Measurements from ENCODE around the gene SEPTIN1. TPM values are rescaled to one million over a fixed set of nuclear protein-coding genes. Genes with fewer than 3 reads are reported as not detected.

SEPTIN1 gene
- total and polyA plus RNA-seq, 2 of the 13 experiments (the other 11 are each of a cell fraction or from before 2014, with no cell fraction given): 0.18 to 0.67 TPM

GRCh38 chr16:30429678-30430427 lies 47.5 kb upstream of the SEPTIN1 start, which contains the start of gene DCTPP1 (continued):
- TF ChIP-seq, protein P1, sequence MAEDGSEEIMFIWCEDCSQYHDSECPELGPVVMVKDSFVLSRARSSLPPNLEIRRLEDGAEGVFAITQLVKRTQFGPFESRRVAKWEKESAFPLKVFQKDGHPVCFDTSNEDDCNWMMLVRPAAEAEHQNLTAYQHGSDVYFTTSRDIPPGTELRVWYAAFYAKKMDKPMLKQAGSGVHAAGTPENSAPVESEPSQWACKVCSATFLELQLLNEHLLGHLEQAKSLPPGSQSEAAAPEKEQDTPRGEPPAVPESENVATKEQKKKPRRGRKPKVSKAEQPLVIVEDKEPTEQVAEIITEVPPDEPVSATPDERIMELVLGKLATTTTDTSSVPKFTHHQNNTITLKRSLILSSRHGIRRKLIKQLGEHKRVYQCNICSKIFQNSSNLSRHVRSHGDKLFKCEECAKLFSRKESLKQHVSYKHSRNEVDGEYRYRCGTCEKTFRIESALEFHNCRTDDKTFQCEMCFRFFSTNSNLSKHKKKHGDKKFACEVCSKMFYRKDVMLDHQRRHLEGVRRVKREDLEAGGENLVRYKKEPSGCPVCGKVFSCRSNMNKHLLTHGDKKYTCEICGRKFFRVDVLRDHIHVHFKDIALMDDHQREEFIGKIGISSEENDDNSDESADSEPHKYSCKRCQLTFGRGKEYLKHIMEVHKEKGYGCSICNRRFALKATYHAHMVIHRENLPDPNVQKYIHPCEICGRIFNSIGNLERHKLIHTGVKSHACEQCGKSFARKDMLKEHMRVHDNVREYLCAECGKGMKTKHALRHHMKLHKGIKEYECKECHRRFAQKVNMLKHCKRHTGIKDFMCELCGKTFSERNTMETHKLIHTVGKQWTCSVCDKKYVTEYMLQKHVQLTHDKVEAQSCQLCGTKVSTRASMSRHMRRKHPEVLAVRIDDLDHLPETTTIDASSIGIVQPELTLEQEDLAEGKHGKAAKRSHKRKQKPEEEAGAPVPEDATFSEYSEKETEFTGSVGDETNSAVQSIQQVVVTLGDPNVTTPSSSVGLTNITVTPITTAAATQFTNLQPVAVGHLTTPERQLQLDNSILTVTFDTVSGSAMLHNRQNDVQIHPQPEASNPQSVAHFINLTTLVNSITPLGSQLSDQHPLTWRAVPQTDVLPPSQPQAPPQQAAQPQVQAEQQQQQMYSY (CRISPR knock-in tag; IDR thresholded peaks at IDR 0.05): no peak
- TF ChIP-seq TSC22D2 (CRISPR knock-in tag; IDR thresholded peaks at IDR 0.05; ENCODE audit: borderline replicate concordance) (no peak), ZNF652 (CRISPR knock-in tag; IDR thresholded peaks at IDR 0.05; ENCODE audit: borderline replicate concordance, low read depth) (no peak; the same call in 1 of the 2 replicates), ZNF724P (CRISPR knock-in tag; IDR thresholded peaks at IDR 0.05; ENCODE audit: borderline replicate concordance) (peak; percentile 84), TMF1 (CRISPR knock-in tag; IDR thresholded peaks at IDR 0.05; ENCODE audit: low read depth) (peak; percentile 95), ZNF850 (CRISPR knock-in tag; conservative IDR thresholded peaks at IDR 0.05) (no peak), SIN3A (IDR thresholded peaks at IDR 0.05; ENCODE audit: borderline replicate concordance, low read depth, low read length) (peak; percentile 79; the same call in 1 of the 2 replicates), ETV6 (CRISPR knock-in tag; conservative IDR thresholded peaks at IDR 0.05) (peak; percentile 51; the same call in 1 of the 2 replicates), ZNF891 (CRISPR knock-in tag; IDR thresholded peaks at IDR 0.05) (peak; percentile 57; the same call in 1 of the 2 replicates), RELA (CRISPR knock-in tag; IDR thresholded peaks at IDR 0.05) (peak; percentile 50; the same call in 1 of the 2 replicates), ZNF12 (CRISPR knock-in tag; IDR thresholded peaks at IDR 0.05) (no peak), CBX1 (IDR thresholded peaks at IDR 0.05; ENCODE audit: low read depth) (peak; percentile 63)
- TF ChIP-seq, protein P2, sequence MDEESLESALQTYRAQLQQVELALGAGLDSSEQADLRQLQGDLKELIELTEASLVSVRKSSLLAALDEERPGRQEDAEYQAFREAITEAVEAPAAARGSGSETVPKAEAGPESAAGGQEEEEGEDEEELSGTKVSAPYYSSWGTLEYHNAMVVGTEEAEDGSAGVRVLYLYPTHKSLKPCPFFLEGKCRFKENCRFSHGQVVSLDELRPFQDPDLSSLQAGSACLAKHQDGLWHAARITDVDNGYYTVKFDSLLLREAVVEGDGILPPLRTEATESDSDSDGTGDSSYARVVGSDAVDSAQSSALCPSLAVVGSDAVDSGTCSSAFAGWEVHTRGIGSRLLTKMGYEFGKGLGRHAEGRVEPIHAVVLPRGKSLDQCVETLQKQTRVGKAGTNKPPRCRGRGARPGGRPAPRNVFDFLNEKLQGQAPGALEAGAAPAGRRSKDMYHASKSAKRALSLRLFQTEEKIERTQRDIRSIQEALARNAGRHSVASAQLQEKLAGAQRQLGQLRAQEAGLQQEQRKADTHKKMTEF (CRISPR knock-in tag; IDR thresholded peaks at IDR 0.05): peak; percentile 84
- TF ChIP-seq, protein P3, sequence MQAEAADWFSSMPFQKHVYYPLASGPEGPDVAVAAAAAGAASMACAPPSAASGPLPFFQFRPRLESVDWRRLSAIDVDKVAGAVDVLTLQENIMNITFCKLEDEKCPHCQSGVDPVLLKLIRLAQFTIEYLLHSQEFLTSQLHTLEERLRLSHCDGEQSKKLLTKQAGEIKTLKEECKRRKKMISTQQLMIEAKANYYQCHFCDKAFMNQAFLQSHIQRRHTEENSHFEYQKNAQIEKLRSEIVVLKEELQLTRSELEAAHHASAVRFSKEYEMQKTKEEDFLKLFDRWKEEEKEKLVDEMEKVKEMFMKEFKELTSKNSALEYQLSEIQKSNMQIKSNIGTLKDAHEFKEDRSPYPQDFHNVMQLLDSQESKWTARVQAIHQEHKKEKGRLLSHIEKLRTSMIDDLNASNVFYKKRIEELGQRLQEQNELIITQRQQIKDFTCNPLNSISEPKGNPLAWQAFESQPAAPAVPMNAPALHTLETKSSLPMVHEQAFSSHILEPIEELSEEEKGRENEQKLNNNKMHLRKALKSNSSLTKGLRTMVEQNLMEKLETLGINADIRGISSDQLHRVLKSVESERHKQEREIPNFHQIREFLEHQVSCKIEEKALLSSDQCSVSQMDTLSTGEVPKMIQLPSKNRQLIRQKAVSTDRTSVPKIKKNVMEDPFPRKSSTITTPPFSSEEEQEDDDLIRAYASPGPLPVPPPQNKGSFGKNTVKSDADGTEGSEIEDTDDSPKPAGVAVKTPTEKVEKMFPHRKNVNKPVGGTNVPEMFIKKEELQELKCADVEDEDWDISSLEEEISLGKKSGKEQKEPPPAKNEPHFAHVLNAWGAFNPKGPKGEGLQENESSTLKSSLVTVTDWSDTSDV (CRISPR knock-in tag; IDR thresholded peaks at IDR 0.05): no peak
- TF ChIP-seq, protein P4, sequence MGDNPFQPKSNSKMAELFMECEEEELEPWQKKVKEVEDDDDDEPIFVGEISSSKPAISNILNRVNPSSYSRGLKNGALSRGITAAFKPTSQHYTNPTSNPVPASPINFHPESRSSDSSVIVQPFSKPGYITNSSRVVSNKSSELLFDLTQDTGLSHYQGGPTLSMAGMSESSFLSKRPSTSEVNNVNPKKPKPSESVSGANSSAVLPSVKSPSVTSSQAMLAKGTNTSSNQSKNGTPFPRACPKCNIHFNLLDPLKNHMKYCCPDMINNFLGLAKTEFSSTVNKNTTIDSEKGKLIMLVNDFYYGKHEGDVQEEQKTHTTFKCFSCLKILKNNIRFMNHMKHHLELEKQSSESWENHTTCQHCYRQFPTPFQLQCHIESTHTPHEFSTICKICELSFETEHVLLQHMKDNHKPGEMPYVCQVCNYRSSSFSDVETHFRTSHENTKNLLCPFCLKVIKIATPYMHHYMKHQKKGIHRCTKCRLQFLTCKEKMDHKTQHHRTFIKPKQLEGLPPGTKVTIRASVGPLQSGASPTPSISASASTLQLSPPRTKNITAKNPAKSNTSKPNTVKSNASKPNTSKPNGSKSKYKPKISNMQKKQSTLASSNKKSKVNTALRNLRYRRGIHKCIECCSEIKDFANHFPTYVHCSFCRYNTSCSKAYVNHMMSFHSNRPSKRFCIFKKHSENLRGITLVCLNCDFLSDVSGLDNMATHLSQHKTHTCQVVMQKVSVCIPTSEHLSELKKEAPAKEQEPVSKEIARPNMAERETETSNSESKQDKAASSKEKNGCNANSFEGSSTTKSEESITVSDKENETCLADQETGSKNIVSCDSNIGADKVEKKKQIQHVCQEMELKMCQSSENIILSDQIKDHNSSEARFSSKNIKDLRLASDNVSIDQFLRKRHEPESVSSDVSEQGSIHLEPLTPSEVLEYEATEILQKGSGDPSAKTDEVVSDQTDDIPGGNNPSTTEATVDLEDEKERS (CRISPR knock-in tag; IDR thresholded peaks at IDR 0.05): peak; percentile 38; the same call in 1 of the 2 replicates
- TF ChIP-seq, protein P5, sequence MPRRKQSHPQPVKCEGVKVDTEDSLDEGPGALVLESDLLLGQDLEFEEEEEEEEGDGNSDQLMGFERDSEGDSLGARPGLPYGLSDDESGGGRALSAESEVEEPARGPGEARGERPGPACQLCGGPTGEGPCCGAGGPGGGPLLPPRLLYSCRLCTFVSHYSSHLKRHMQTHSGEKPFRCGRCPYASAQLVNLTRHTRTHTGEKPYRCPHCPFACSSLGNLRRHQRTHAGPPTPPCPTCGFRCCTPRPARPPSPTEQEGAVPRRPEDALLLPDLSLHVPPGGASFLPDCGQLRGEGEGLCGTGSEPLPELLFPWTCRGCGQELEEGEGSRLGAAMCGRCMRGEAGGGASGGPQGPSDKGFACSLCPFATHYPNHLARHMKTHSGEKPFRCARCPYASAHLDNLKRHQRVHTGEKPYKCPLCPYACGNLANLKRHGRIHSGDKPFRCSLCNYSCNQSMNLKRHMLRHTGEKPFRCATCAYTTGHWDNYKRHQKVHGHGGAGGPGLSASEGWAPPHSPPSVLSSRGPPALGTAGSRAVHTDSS (CRISPR knock-in tag; conservative IDR thresholded peaks at IDR 0.05): no peak
